ENCODE results near the gene ACADVL. TPM values are rescaled to one million over a fixed set of nuclear protein-coding genes. Genes with fewer than 3 reads are reported as not detected.

ACADVL gene
- total RNA-seq, 1 donor from 2014 or later, result 147 TPM

DNA sequence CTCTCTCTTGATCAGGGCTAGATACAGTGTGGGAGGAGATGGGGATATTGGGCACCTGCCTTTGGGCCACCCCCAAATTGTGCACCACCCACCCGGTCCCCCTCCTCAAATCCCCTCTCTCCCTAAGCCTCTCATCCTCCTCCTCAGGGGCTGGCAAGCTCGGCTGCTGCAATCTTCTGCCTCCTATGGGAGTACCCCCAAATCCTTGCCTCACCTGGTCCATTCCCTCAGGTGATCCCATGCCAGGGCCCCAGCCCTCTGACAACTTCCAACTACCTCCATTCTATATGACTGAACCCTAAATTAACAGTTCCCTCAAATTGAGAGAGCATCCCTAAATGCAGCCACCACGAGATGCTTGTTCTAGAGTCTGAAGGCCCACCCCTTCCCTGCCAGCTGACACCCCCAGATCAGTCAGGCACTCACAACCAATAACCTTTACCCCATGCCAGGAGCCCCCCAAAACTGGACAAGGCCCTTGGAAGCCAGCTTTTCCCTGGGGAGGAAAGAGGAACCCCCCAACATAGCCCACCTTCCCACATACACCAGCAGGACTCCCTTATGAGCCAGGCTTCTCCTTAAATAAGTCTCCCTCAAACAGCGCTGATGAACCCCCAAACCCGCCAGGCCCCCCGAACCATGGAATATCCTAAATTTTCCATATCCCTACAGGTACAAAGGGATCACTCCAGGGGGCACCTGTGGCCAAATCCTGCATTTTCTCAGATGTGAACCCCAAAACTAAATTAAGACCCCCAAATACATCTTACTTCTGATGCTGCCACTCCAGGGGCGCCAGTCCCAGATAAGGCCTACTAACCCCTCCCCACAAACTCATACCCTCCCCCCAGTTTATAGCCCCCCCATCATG lies 3.3 kb upstream of the ACADVL start:
- DNase-seq (ENCODE audit: low spot score), result no peak

DNA sequence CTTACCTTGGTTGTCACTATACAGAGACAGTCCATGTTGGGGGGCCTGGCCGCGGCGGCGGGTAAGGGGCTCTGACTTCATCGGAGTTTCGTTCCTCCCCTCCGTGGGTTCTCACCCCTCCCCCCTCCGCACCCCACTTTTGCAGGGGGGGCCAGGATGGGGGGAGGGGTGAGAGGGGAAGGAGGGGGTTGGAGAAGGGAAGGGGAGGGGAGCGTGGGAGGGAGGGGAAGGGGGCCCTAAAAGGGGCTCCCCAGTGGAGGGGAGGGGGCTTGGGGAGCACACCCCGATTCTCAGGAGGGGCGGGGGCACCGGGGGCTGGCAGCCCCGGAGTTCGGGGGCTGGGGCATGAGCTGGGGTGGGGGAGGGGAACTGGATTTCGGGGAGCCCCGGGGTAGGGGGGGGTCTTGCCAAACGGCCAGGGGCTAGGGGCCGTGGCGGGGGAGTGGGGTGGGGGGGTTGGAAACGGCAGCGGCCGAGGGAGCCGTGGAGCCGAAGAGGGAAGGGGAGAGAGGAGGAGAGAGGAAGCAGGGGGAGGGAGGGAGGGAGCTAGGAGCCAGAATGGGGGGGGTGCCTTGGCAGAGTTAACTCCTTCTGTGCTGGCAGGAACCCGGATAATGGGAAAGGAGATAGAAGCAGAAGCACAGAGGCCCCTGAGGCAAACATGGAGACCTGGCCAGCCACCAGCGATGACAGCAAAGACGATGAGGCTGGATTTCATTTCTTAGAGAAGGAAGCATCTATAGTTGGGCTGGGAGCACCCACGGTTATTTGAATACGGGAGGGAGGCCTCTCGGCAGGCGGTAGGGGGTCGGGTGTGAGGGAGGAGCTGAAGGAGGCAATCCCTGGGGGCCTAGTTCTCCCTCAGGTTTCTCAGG lies 2.4 kb upstream of the ACADVL start:
- peak; percentile 82 for DNase-seq (ENCODE audit: low spot score)

DNA sequence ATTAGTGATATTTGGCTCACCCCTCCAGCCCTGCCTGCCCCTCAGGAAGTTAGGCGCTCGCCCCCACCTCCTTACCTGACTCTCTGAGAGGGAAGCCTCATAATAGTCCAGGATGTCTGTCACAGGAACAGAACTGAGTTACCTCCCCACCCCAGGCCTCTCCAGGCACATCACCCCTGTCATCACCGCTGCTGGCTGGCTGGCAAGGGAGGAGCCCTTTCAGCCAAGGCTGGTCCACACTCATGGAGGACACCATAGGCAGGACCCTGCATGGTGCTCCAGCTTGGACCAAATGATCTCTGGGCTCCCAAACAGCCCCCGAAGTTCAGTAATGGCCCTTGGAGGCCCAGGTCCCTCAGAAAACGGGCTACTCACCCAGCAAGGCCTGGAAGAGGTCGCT lies 1.6 kb upstream of the ACADVL start:
- no peak for DNase-seq (ENCODE audit: low spot score)

DNA sequence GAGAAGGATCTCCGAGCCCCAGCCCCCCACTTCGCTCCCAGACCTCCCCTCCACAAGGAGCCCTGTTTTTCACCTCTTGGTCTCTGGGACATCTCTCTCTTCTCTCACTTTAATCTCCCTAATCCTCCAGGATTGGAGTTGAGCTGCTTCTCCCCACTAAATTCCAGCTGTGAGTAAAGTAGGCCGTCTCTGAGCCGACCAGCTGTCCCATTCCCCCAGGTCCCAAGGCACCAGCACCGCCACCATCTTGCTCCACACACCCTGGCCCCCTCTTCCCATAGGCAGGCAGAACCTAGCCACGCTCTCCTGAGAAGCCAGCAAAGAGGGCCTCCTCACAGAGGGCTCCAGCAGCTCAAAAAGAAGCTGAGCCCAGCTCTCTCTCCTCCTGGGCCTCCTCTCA lies 980 bp upstream of the ACADVL start:
- DNase-seq (ENCODE audit: low spot score), result peak; percentile 76

DNA sequence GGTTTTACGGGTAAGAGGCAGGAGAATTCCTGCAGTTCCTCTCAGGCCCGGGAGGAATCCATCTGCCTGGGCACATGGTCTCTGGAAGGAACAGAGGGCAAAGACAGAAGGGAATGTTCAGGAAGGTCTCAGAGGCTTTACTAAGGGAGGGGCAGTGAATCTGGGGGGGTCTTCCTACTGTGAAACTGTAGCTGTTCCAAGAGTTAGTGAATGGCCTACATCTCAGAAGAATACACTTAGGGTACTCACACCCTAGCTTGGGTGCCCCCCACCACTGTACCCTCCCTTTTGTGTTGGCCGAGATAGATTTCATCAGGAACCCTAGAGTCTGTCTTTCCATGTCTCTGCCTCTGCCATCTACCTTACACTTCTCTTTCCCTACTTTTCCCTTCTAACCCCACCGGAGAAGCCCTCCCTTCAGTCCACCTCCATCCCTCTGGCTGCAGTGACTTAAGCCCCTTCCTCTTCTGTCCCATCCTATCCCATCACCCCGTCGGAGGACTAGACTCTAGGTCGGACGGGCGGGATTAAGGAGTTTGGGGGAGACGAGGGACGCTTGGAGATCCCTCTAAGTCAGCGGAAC lies 418 bp upstream of the ACADVL start:
- no peak for DNase-seq (ENCODE audit: low spot score)

DNA sequence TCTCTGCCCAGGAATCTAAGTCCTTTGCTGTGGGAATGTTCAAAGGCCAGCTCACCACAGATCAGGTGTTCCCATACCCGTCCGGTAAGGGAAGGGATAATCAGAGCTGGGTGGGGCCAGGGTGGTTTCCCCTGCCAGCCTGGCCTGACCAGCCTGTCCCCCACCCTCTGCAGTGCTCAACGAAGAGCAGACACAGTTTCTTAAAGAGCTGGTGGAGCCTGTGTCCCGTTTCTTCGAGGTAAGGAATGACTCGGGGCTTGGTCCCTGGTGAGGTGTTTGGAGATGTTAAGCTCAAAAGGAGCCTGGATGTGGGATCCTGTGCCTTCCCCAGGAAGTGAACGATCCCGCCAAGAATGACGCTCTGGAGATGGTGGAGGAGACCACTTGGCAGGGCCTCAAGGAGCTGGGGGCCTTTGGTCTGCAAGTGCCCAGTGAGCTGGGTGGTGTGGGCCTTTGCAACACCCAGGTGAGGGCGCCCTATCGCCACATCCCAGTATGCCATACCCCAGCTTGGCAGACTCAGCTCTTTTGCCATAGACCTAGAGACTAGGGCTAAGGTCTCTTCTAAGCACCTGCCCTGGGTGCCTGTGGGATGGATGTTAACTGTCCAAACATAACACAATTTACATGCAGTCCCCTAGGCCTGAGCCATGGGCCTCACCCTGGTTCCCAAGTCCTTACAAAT lies 997 bp downstream of the ACADVL start:
- DNase-seq (ENCODE audit: low spot score), result no peak

DNA sequence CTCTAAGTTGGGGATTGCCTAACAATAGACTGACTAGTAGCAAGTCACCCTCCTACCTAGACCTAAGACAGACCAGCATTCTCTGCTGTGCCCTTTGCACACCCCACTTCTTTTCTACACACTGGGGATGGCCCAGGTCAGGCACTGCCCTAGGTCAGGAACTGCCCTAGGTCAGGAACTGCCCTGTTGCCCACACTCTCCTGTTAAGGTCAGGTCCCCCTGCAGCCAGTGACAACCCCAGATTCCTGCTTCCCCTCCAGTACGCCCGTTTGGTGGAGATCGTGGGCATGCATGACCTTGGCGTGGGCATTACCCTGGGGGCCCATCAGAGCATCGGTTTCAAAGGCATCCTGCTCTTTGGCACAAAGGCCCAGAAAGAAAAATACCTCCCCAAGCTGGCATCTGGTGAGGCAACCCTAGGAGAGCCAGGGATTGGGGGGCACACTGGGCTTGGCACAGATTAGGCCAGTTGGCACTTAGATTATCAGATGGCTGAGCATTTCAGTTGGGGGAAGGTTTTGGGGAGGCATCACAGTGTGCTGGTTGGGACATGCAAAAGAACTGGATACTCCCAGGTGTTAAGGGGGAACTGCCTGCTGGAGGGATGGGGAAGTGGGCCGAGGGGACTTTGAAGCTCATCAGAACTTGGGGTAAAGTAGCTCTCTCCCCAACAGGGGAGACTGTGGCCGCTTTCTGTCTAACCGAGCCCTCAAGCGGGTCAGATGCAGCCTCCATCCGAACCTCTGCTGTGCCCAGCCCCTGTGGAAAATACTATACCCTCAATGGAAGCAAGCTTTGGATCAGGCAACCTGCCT lies 1.7 kb downstream of the ACADVL start:
- no peak for DNase-seq (ENCODE audit: low spot score)

DNA sequence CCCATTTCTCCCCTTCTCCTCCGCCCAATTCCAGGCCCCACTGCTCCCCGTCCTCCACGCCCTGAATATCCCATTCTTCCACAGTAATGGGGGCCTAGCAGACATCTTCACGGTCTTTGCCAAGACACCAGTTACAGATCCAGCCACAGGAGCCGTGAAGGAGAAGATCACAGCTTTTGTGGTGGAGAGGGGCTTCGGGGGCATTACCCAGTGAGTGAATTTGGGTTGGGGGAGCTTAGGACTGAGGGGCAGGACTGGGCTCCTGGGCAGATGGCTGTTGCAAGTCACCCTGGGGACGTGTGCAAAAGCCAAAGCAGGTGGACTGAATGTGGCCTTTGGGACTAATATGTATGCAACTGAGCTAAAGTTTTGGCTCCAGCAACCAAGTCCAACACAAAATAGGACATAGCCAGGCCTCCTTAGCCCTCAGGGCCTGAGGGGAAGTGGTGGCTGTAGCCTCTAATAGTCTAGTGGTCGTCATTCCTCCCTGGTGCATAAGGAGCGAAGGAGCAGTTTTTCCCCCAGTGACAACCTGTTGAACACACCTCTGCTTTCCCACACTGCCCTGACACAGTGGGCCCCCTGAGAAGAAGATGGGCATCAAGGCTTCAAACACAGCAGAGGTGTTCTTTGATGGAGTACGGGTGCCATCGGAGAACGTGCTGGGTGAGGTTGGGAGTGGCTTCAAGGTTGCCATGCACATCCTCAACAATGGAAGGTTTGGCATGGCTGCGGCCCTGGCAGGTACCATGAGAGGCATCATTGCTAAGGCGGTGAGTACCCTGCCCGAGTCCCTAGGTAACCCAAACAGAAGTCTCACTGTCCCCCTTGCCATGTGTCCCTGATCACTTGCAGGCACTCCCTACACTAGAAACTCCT lies 2.6 kb downstream of the ACADVL start:
- DNase-seq (ENCODE audit: low spot score), result no peak

DNA sequence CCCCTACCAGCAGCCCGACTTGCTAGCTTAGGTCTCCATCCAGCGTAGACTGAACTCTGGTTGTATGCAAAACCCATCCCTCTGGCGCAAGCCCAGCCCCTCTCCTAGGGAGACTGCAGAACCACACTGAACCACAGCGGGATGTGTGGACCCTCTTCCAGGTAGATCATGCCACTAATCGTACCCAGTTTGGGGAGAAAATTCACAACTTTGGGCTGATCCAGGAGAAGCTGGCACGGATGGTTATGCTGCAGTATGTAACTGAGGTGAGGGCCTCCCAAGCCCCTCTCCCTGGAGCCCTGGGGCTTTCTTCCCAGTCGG lies 3.2 kb downstream of the ACADVL start:
- DNase-seq (ENCODE audit: low spot score), result no peak

DNA sequence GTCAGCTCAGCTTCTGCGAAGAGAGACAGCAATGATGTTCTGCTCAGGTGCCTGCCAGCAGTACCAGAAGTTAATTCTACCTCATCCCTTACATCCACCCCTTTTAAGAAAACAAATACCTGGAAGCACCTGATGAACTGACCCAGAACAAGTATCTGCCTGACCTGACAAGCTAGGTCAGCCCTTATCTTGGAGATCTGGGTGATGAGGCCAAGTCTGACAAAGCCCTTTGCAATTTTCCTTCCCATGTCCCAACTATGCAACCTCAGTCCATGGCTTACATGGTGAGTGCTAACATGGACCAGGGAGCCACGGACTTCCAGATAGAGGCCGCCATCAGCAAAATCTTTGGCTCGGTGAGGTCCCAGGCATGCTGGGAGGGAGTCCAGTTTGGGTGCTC lies 3.6 kb downstream of the ACADVL start:
- no peak for DNase-seq (ENCODE audit: low spot score)

DNA sequence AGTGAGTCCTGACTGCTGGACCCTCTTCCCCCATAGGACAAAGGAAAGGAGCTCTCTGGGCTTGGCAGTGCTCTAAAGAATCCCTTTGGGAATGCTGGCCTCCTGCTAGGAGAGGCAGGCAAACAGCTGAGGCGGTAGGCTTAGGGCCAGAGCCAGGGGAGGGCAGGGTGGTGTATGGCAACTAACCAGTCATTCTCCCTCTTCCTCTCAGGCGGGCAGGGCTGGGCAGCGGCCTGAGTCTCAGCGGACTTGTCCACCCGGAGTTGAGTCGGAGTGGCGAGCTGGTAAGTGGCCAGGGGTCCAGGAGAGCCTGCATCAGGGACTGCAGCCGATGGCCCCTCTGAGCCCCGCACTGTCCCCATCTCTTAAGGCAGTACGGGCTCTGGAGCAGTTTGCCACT lies 4.4 kb downstream of the ACADVL start:
- no peak for DNase-seq (ENCODE audit: low spot score)

DNA sequence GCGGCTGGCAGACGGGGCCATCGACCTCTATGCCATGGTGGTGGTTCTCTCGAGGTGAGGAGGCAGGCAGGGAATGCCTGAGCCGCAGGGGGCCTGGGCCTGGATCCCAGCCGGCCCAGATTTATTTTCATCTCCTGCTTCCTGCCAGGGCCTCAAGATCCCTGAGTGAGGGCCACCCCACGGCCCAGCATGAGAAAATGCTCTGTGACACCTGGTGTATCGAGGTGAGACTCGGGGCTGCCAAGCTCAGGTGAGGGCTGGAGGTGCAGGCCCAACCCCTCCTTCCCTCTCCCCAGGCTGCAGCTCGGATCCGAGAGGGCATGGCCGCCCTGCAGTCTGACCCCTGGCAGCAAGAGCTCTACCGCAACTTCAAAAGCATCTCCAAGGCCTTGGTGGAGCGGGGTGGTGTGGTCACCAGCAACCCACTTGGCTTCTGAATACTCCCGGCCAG lies 4.9 kb downstream of the ACADVL start:
- no peak for DNase-seq (ENCODE audit: low spot score)

DNA sequence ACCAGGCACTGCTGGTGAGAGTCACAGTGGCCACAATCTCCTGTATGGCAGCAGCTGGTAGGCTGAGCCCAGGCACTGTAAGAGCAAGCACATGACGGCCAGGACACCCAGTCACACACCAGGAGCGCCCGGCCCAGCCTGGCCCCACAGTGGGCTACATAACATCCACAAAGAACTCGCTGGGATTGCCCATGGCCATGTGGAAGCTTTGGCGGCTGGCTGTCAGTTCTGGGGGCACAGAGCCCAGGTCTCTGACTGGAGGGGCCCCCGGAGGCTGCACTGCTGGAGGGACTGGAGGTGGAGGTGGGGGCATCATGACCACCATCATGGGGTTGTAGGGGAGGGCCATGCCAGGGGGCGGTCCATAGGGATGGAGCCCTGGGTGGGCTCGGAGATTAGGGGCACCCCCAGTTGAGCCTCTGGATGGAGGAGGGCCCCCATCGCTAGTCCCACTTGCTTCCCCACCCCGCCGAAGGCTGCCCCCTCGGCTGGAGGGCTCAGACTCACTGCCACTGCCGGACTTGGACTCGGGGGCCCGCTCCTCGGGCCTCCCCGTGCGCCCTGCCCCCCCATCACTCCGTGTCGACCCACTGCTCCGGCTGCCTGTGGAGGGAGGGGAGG lies 6.1 kb downstream of the ACADVL start:
- DNase-seq (ENCODE audit: low spot score), result no peak

DNA sequence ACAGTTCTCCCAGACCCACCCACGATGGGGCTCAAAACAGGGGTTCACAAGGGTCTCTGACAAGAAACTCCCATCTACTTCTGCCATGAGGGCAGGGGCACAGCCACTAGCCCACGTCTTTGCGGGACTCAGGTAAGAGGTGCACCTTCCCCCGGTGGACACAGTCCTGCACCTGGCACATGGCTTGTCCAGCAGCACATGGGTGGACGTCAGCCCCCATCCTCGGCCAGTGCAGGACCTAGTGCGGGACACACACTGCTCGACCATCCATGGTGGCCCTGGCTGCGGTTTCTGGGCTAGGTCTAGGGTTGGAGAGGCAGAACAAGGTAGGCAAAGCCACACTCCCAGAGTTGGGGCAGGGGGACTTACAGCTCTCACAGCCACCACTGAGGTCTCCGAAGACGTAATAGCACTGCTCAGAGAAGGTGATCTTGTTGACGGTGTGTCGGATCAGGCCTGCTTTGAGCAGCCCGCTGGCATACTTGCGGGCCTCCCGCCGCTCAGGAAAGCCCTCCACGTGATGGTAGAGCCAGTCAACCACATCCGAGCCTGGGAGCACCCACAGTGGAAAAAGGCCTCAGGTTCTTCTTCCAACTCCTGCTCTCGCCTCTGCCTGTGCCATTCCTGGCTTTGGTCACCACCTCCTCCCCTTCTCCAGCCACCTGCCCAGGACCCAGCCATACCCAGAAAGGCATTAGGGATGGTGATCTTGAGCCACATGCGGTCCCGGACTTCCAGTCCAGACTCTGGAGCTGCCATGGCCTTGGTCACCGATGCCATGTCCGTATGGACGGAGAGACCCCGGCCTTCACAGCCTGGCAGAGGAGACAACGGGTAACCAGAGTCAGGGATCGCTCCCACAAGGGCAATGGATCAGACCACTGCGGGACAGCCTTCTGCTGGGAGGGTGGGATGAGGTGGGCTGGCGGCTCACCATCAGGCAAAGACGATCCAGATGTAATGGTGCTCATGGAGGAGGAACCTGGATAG lies 7.3 kb downstream of the ACADVL start:
- no peak for DNase-seq (ENCODE audit: low spot score)

DNA sequence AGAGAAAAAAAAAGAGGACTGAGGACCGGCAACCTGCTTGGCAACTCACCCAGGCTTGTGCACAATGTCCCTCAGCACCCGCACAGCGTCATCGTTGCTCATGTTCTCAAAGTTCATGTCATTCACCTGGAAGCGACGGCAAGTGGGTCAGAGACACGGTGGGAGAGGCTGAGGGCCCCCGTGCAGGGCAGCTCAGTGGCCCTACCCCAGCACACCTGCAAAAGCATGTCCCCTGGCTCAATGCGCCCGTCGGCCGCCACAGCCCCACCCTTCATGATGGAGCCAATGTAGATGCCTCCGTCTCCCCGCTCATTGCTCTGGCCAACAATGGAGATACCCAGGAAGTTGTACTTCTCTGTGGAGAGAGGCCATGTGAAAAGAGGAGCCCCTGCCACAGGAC lies 9.2 kb downstream of the ACADVL start:
- no peak for DNase-seq (ENCODE audit: low spot score)

DNA sequence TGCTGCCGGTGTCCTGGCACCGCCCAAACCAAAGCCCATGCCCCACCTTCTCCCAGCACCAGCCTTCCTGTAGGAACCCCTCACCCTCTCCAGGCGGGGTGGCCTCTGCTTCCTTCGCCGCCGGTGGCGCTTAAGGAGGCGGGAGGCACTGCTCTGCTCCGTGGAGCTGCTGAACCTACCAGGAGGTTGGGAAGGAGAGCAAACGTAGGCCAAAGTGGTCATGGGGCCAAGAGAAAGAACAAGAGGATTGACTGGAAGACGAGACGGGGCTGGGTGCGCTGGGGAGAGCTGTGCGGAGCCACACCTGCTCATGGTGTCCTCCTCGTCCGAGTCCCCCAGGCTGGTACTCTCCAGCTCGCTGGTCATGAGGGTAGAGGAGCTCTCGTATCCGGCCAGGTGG lies 9.8 kb downstream of the ACADVL start:
- DNase-seq (ENCODE audit: low spot score), result no peak

DNA sequence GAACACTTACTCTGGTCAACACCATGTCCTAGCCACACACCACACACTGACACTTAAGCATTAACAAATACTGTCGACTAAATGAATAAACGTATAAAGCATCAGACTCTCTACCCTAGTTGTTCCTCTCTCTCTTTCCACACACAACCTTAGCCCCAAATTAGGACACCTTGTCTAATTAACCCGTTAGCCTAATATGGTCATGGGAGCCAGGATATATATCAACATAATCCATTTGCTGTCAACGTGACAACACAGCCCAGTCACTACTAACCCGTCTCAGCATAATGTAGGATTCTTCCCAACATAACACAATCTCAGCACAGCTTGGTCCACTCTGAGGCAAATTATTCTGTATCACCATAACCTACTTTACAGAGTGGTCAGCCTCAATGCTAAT lies 12.4 kb downstream of the ACADVL start:
- no peak for DNase-seq (ENCODE audit: low spot score)

DNA sequence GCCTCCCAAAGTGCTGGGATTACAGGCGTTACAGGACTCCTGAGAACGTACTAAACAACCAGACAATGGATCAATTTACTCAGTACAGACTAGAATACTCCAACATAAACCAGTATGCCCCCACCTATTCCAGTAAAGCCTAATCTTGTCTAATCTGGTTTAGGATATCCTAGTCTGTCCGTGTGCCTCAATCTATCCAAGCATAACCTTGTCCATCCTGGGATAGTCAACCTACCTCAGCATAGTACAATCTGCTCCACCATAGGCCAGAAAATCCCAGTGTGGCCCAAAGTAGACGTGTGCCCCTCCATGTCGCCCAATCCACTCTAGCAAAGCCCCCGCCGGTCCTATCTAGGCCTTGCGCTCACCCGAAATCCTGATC lies 14.0 kb downstream of the ACADVL start:
- no peak for DNase-seq (ENCODE audit: low spot score)
